Measurements from ENCODE around the gene OPHN1.

OPHN1 gene

GRCh38 chrX:68061206-68061535, 372.1 kb downstream of the OPHN1 start:
- Histone ChIP-seq H3K4me3 (ENCODE audit: severe bottlenecking) (no peak overlapping the region), H3K36me3 (ENCODE audit: low read depth) (no peaks in the 10 kb centered on the region), H3K27ac (ENCODE audit: poor library complexity, severe bottlenecking) (no peak overlapping the region), H3K9me3 (ENCODE audit: severe bottlenecking) (no peaks in the 10 kb centered on the region), H3K4me1 (ENCODE audit: insufficient read depth, poor library complexity, severe bottlenecking) (no peaks in the 10 kb centered on the region), H3K27me3 (ENCODE audit: insufficient read depth, poor library complexity, severe bottlenecking) (no peaks in the 10 kb centered on the region)
- ATAC-seq (ENCODE audit: low read depth) = no peak
- DNase-seq (ENCODE audit: low spot score) = no peak
- no peak for TF ChIP-seq CTCF (IDR thresholded peaks at IDR 0.05; ENCODE audit: poor library complexity, severe bottlenecking)

- no peaks in the 10 kb centered on the region for H3K36me3 ChIP-seq (ENCODE audit: low read depth)
- no peak for ATAC-seq (ENCODE audit: low read depth)
- no peaks in the 10 kb centered on the region for H3K4me1 ChIP-seq (ENCODE audit: insufficient read depth, poor library complexity, severe bottlenecking)
- H3K4me3 ChIP-seq (ENCODE audit: severe bottlenecking) = no peak overlapping the region
- no peaks in the 10 kb centered on the region for H3K27me3 ChIP-seq (ENCODE audit: insufficient read depth, poor library complexity, severe bottlenecking)
- no peak for DNase-seq (ENCODE audit: low spot score)
- no peak for TF ChIP-seq CTCF (IDR thresholded peaks at IDR 0.05; ENCODE audit: poor library complexity, severe bottlenecking)
- H3K9me3 ChIP-seq (ENCODE audit: severe bottlenecking) = no peaks in the 10 kb centered on the region
- H3K27ac ChIP-seq (ENCODE audit: poor library complexity, severe bottlenecking) = no peak overlapping the region
Observed at GRCh38 chrX:68060506-68061205, 372.6 kb downstream of the OPHN1 start.

- no peak for TF ChIP-seq CTCF (IDR thresholded peaks at IDR 0.05; ENCODE audit: poor library complexity, severe bottlenecking)
- ATAC-seq (ENCODE audit: low read depth) = no peak
- Histone ChIP-seq H3K4me3 (ENCODE audit: severe bottlenecking) (no peak overlapping the region), H3K27me3 (ENCODE audit: insufficient read depth, poor library complexity, severe bottlenecking) (no peaks in the 10 kb centered on the region), H3K4me1 (ENCODE audit: insufficient read depth, poor library complexity, severe bottlenecking) (no peaks in the 10 kb centered on the region), H3K27ac (ENCODE audit: poor library complexity, severe bottlenecking) (no peak overlapping the region), H3K9me3 (ENCODE audit: severe bottlenecking) (no peaks in the 10 kb centered on the region), H3K36me3 (ENCODE audit: low read depth) (no peaks in the 10 kb centered on the region)
- no peak for DNase-seq (ENCODE audit: low spot score)
Observed at GRCh38 chrX:68059469-68059868, 373.8 kb downstream of the OPHN1 start.

- no peak overlapping the region for H3K27ac ChIP-seq (ENCODE audit: poor library complexity, severe bottlenecking)
- H3K9me3 ChIP-seq (ENCODE audit: severe bottlenecking) = no peaks in the 10 kb centered on the region
- no peak for TF ChIP-seq CTCF (IDR thresholded peaks at IDR 0.05; ENCODE audit: poor library complexity, severe bottlenecking)
- DNase-seq (ENCODE audit: low spot score) (no peak), ATAC-seq (ENCODE audit: low read depth) (no peak)
- H3K36me3 ChIP-seq (ENCODE audit: low read depth) = no peaks in the 10 kb centered on the region
- H3K4me3 ChIP-seq (ENCODE audit: severe bottlenecking) = no peak overlapping the region
- H3K4me1 ChIP-seq (ENCODE audit: insufficient read depth, poor library complexity, severe bottlenecking) = no peaks in the 10 kb centered on the region
- no peaks in the 10 kb centered on the region for H3K27me3 ChIP-seq (ENCODE audit: insufficient read depth, poor library complexity, severe bottlenecking)
Observed at GRCh38 chrX:68049466-68049865, 383.8 kb downstream of the OPHN1 start.

- no peak for TF ChIP-seq CTCF (IDR thresholded peaks at IDR 0.05; ENCODE audit: poor library complexity, severe bottlenecking)
- Histone ChIP-seq H3K4me3 (ENCODE audit: severe bottlenecking) (no peak overlapping the region), H3K27ac (ENCODE audit: poor library complexity, severe bottlenecking) (no peak overlapping the region), H3K36me3 (ENCODE audit: low read depth) (no peaks in the 10 kb centered on the region), H3K27me3 (ENCODE audit: insufficient read depth, poor library complexity, severe bottlenecking) (no peaks in the 10 kb centered on the region), H3K9me3 (ENCODE audit: severe bottlenecking) (no peaks in the 10 kb centered on the region), H3K4me1 (ENCODE audit: insufficient read depth, poor library complexity, severe bottlenecking) (no peaks in the 10 kb centered on the region)
- DNase-seq (ENCODE audit: low spot score) (no peak), ATAC-seq (ENCODE audit: low read depth) (no peak)
Observed at GRCh38 chrX:68048774-68049173, 384.5 kb downstream of the OPHN1 start.

Data from RWPE2 (cell line).